EL (cell line): ENCODE measurements around the gene ULK1.
"Not testable (repeated sequence)": the region's sequence is repeated elsewhere in the genome, so short reads cannot be mapped to it uniquely, and the experiment has no call there.

Experiments used
- DNase-seq: peaks from one replicate; pipeline ENCODE4 v3.0.0-alpha.2; 2016

The ULK1 gene

DNA sequence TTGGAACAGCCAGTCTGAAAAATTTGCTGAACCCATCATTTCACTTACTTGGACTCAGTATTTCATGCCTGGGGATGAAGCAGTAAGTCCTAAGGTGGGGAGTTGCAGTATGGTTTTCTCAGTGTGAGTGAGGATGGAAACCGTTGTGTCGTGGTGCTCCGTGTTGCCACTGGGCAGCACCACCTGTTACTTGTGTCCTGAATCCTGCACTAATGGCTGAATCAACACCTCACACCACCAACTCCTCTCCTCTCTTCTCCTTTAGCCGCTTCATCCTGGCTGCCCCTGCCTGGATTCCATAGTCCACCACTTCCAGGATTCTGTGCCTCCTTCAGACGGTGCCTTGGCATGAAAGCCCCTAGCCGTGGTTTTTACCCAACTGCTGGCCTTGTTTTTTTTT lies 52.3 kb downstream of the ULK1 start:
- no peak for DNase-seq

DNA sequence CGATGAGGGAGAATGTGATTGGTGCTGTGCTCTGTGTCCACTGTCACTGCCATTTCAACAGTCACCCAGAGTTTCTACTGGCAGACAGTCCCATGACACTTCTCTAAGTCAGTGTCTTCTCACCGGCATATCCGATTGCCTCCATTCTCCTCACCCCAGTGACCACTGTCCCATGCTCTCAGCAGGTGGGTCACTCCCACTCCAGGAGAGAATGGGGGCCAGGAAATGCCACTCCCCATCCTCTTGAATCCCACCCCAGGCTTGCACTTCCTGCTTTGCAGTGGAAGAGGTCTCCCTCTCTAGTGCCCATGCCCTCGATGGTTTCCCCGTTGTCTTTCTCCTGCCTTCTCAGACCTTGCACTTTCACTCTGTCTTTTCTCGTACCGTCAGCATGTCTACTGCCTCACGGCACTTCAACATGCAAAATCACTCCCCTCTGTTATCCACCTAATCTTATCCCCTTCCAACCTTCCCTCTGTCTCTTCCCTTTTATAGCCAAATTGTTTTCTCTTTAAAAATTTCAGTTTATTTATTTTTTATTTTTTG lies 53.1 kb downstream of the ULK1 start:
- DNase-seq, result no peak

DNA sequence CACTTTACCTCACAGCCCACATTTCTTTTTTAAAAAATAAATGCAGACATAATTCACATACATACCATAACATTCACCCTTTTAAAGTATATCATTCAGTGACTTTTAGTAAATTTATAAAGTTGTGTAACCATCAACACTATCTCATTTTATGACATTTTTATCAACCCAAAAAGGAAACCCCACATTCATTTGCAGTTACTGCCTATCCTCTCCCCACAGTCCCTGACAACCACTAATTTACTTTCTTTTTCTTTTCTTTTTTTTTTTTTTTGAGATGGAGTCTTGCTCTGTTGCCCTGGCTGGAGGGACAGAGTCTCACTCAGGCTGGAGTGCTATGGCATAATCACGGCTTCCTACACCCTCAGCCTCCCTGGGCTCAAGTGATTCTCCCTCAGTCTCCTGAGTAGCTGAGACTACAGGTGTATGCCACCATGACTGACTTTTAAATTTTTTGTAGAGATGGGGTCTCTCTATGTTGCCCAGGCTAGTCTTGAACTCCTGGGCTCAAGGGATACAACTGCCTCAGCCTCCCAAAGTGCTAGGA lies 53.8 kb downstream of the ULK1 start:
- no peak for DNase-seq

DNA sequence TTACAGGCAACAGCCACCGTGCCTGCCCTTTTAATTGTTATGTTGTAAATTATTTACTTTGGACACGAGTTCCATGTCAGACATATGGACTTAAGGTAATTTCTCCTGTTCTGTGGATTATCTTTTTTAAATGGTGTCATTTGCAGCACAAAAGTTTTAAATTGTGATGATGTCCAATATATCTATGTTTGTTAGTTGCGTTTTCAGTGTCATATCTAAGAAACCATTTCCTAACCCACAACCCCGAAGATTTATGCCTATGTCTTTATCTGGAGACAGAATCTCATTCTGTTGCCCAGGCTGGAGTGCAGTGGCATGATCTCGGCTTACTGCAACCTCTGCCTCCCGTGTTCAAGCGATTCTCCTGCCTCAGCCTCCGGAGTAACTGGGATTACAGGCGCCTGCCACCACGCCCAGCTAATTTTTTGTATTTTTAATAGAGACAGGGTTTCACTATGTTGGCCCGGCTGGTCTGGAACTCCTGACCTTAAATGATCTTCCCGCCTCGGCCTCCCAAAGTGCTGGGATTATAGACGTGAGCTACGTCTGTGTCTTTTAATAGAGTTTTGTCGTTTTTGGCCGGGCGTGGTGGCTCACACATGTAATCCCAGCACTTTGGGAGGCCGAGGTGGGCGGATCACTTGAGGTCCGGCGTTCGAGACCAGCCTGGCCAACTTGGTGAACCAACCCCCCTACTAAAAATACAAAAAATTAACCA lies 54.5 kb downstream of the ULK1 start:
- DNase-seq, result not testable (repeated sequence)

DNA sequence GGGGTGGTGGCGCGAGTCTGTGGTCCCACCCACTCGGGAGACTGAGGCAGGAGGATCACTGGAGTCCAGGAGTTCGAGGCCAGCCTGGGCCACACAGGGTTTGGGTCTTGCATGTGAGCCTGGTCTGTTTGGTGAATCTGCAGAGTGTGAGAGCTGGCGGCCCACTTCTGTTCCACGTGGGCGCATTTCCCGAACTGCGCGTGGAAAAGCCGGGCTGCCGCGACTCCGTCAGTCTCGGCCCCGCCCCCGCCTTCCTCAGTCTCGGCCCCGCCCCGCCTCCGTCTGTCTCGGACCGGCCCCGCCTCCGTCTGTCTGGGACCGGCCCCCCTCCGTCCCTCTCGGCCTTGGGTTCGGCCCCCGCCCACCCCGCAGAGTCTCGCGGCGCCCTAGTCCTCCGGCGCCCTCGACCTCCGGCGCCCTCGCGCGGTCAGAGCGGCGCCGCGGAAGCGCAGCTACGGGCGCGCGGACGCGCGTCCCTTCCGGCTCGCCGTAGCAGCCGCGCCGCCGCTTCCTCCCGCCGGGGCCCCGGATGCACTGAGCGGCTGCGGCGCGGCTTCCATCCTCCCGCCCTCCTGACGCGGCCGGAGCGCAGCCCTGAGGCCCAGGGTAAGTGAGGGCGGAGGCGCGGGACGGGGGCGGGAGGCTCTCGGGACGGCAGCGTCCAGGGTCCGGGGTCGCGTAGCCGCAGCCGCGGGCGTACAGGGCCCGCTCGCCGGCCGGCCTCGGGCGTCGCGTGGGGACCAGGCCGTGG lies 55.2 kb downstream of the ULK1 start, which contains the start of gene EP400:
TSS of gene EP400 (plus strand) at position 512 of the 751 bp plus-strand sequence. CDS start 10,678 bp downstream, outside the sequence.
- peak; percentile 94 for DNase-seq

DNA sequence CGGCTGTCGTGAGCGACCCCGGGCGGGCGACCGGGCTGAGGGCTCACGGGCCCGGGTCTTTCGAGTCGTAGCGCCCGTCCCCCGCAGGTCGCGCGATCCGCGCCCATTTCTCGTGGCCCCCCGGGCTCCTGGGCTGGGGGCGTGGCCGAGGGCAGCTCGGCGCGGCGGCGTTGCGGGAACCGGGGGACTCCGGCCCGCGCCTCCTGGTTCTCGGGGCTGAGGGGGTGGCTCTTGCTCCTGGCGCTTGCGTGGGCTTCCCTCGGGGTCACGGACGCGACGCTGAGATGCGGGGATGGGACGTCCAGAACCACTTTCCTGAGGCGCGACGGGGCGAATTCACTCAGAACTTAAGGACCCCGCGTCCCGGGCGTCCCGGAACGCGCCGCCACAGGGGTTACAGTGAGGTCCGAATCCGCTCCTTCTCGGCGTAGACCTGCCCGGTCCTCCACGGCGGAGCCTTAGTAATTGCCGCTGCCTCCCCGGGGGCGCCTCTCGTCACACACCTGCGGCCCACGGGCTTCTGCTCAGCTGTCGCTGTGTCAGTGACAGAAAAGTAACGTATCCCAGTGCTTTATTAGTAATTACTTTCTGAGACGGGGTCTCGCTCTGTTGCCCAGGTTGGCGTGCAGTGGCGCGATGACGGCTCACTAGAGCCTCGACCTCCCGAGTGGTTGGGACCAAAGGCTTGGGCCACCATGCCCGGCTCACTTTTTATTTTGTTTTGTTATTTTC lies 55.9 kb downstream of the ULK1 start:
- DNase-seq, result peak; percentile 28

DNA sequence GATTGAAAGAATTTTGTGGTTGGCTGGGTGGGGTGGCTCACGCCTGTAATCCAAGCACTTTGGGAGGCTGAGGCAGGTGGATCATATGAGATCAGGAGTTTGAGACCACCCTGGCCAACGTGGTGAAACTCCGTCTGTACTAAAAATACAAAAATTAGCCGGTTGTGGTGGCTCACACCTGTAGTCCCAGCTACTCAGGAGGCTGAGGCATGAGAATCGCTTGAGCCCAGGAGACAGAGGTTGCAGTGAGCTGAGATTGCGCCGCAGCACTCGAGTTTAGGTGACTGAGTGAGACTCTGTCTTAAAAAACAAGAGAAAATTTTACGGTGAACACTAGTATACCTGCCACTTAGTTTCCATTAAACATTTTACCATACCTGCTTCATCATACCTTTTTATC lies 59.4 kb downstream of the ULK1 start:
- DNase-seq, result not testable (repeated sequence)

DNA sequence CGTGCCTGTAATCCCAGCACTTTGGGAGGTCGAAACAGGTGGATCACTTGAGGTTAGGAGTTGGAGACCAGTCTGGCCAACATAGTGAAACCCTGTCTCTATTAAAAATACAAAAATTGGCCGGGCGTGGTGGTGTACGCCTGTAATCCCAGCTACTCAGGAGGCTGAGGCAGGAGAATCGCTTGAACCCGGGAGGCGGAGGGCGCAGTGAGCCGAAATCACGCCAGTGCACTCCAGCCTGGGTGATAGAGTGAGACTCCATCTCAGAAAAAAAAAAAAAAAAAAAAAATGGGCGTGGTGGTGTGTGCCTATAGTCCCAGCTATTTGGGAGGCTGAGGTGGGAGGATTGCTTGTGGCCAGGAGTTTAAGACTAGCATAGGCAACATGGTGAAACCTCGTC lies 60.0 kb downstream of the ULK1 start:
- DNase-seq, result not testable (repeated sequence)

DNA sequence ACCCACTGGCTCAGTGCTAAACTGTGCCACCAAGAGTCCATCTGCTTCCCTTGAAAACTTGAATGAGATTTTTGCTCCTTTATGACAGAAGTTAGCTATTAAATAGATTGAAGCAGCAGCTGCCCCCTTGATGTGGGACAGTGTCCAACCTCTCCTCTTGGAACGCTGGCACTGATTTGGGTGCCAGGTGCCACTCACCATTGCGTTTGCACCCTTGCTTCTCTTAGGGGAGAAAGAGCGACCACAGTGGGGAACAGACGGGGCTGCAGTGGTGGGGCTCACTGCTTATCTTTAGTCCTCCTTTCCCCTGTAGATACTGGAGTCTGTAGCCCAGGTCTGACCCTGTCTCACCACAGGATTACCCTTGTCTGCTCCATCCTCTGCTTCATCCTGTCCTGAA lies 64.7 kb downstream of the ULK1 start:
- no peak for DNase-seq

DNA sequence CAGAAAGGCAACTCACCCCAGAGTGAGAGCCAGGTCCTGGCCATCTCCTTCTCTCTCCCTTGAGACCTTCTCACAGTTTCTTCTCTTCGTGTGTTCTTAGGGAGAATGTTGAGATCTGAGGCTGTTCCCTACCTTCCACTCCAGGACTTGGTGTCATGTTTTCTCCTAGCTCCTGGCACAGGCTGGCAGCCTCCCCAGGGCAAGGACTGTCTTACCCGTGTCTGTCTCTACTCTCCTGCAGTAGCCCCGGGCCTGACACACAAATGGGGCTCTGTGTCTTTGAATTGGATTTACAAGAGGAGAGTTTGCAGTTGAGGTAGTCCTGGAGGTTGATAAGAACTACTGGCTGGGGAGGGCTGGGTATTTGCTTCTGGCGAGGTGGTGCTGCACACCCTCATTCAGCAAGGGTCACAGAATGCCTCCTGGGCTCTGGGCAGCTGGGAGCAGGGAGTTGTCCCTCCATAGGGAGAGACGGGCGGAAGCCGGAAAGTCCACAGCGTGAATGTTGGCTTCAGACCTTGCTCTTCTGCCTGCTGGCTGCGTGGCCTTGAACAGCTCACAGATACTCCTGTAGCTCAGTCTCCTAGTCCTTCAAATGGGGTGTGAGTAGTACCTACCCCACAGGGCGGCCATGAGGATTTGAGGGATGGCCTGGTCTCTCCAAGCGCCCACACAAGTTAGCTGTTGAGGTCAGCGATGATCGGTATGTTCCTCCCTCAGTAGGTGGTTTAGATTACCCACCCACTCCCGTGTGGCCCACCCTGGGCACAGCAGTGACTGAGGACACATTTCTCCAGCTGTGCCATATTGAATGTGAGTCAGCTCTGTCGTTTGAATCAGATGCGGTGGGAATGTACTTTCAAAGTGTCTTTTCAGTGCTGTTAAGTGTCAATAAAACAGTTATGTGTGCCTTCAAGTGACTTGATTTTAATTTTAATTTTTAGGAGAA lies 65.5 kb downstream of the ULK1 start:
- no peak for DNase-seq

DNA sequence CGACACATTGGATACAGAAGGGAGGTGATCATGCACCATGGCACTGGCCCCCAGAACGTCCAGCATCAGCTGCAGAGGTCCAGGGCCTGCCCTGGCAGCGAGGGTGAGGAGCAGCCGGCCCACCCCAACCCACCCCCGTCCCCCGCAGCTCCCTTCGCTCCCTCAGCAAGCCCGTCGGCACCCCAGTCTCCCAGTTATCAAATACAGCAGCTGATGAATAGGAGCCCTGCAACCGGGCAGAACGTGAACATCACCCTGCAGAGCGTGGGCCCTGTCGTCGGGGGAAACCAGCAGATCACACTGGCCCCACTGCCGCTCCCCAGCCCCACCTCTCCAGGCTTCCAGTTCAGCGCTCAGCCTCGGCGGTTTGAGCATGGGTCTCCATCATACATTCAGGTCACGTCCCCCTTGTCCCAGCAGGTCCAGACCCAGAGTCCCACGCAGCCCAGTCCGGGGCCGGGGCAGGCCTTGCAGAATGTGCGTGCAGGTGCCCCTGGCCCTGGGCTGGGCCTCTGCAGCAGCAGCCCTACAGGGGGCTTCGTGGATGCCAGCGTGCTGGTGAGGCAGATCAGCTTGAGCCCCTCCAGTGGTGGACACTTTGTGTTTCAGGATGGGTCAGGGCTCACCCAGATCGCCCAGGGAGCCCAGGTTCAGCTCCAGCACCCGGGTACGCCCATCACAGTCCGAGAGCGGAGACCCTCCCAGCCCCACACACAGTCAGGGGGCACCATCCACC lies 66.3 kb downstream of the ULK1 start:
- not testable (repeated sequence) for DNase-seq

DNA sequence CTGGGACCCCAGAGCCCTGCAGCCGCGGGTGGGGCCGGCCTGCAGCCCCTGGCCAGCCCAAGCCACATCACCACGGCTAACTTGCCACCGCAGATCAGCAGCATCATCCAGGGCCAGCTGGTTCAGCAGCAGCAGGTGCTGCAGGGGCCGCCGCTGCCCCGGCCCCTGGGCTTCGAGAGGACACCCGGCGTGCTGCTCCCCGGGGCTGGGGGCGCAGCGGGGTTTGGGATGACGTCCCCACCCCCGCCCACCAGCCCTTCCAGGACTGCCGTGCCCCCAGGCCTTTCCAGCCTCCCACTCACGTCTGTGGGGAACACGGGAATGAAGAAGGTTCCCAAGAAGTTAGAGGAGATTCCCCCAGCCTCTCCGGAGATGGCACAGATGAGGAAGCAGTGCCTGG lies 66.9 kb downstream of the ULK1 start:
- DNase-seq, result not testable (repeated sequence)

DNA sequence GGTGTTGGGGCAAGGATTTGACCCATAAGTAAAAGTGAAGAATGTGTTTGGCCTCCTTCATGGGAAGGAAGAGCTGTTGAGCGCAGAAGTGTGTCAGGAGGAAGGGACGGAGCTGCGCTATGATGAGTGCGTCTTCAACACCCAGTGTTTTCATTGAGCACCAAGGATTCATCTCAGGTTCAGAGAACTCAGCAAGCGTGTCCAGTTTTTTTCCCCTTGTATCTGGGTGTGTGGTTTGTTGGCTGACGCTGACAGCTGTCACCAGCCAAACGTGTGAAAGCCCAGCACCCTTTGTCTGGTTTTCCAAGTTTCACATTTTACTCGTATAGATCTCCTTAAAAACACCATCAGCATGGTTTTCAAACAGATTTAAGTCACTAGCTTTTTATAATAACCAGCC lies 67.6 kb downstream of the ULK1 start:
- no peak for DNase-seq

DNA sequence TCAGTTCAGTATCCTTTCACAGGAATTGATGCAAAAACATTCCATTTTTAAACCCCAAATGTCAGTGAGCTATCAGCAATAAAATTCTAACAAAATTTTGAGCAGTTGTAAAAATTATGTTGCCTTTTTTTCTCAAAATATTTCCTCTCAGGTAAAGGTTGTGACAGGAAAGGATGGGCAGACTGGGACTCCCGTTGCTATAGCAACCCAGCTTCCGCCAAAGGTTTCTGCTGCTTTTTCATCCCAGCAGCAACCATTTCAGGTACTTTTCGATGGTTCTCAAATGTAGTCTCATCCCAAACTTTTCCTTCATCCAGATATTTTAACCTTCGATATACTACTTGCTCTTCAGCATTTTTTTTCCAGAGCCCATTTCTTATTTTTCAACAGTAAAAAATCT lies 69.0 kb downstream of the ULK1 start:
- no peak for DNase-seq

DNA sequence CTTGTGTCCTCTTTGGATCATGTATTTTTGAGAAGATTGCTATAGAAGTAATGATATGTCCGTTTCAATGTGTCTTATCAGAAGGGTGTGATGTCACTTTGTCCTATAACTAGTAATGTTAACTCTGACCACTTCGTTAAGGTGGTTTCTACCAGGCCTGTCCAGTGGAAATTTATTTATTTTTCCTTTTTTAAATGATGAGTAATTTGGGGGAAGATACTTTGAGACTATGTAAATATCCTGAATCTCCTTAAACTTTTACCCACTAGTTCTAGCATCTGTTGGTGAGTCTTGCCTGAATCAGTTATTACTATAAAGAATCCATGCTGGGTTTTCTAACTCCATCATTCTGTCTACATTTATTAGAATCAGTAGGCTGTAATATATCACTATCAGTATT lies 70.7 kb downstream of the ULK1 start:
- peak; percentile 36 for DNase-seq

DNA sequence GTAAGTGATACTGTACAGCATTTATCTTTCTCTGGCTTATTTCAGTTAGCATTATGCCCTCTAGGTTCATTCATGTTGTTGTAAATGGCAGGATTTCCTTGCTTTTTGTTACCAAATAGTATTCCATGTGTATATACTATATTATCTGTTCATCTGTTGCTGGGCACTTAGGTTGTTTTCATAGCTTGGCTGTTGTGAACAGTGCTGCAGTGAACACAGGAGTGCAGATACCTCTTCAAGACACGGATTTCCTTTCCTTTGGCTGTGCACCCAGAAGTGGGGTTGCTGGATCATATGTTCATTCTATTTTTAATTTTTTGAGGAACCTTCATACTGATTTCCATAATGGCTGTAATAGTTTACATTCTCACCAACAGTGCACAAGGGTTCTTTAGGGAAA lies 76.8 kb downstream of the ULK1 start:
- no peak for DNase-seq
